Stimulated activated CD8-positive, alpha-beta memory T cell treated with anti-CD3 and anti-CD28 coated beads, Interleukin-4, amount 100 ng/mL, for 48 hours (primary cell): Measurements from ENCODE around the gene KAZALD1.
A peak's percentile ranks its signal among the peaks of the same experiment; 100 is the strongest.

Experiments used
- DNase-seq: peaks from one replicate; pipeline ENCODE4 v3.0.0-alpha.2; 2020

The KAZALD1 gene

GRCh38 chr10:101070098-101070497 lies 8.3 kb downstream of the KAZALD1 start:
- DNase-seq = no peak

DNA sequence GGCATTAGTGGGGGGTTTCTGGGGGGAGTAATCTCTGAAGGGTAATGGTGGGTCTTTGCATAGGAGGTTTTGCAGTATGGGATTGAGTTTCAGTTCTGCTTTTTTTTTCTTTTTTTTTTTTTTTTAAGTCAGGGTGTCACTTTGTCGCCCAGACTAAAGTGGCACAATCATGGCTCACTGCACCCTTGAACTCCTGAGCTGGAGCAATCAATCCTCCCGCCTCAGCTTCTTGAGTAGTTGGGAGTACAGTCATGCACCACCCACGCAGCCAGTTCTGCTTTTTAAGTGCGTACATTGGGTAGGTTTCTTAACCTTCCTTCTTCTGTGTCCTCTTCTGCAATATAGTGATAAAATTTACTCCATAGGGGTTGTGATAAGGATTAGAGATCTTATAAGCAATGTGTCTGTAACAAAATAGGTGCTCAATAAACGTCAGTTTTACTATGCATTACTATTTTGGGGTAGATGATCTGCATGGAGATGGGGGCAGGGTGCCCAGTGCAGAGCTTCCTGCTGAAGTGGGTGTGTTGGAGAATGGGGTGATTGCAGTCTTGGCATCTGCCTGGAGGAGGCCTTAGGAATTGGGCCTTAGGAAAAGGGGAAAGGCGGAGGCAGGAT lies 9.6 kb downstream of the KAZALD1 start:
- peak; percentile 61 for DNase-seq

DNA sequence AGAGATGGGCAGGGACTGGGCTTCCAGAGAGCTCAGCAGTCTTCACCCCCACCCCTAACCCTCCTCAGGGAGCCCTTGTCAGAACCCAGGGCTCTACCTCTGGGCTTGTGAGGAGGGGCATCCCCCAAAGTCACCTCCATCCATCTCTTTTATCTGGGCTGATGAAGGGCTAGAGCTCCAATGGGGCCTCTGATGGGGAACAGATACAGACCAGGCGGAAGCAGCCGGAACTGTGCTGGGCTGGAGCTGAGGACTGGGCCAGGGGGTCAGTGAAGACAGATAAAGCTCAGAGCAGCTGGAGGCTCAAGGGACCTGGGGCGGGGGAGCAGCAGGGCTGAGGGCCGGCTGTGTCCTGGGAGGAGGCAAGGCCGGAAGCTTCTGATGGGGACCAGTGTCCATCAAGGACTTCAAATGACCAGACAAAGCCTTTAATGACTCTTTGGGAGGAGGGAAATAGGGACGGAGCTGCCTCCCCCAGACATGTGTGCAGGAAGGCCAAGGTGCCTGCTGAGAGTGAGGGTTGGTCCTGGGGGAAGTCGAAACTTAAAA lies 10.2 kb downstream of the KAZALD1 start:
- DNase-seq = no peak

DNA sequence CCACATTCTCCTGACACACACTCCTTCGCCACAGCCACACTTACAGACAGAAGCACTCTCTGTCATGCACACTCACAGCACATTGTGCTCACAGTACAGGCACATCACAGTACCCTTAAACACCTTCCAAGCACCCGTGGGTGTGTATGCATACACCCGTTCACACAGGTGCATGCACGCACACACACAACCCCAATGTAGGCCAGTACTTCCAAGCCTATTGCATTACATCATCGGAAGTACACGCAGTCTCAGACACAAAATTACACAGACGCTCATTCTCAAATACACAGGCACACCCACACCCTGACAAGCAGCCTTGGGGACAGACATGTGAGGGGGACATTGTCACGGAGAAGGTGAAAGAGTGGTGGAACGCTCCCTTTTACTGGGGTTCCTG lies 11.1 kb downstream of the KAZALD1 start:
- DNase-seq = no peak

GRCh38 chr10:101073631-101074030 lies 11.8 kb downstream of the KAZALD1 start:
- no peak for DNase-seq

DNA sequence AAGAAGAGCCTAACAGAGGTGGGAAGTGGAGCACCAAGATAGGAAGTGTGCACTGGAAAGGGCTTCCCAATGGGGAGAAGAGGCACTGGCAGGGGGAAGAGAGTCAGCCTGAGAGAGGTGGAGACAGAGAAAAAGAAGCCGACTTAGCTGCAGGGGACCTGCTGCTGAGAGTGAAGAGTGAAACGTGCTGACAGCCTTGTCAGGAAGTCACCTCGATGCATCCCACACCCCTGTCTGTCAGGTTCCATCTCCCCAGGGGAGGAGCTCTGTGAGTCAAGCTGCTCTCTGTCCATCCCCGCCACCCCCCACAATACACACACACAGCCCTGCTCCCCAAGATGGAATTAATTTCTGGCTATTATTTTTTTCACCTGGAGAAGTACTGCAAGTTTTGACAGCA lies 14.0 kb downstream of the KAZALD1 start:
- DNase-seq = no peak

DNA sequence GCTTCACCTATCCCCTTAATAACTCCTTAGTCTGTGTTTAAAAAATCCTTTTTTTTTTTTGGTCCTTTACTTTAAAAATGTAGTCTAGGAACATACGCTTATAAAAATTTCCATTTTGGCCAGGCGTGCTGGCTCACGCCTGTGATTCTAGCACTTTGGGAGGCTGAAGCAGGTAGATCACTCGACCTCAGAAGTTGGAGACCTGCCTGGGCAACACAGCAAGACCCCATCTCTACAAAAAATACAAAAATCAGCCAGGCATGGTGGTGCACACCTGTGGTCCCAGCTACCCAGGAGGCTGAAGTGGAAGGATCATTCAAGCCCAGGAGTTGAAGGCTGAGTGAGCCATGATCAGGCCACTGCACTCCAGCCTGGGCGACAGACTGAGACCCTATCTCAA lies 14.8 kb downstream of the KAZALD1 start:
- DNase-seq = no peak

- DNase-seq = no peak
These were observed 18.1 kb downstream of the KAZALD1 start for GRCh38 chr10:101079874-101080273.

GRCh38 chr10:101080933-101081931 lies 19.4 kb downstream of the KAZALD1 start:
- no peak for DNase-seq

GRCh38 chr10:101085846-101086245 lies 24.1 kb downstream of the KAZALD1 start:
- DNase-seq = no peak

GRCh38 chr10:101087376-101087775 lies 25.6 kb downstream of the KAZALD1 start:
- no peak for DNase-seq

- DNase-seq = no peak
These were observed 26.2 kb downstream of the KAZALD1 start for GRCh38 chr10:101087965-101088364.

DNA sequence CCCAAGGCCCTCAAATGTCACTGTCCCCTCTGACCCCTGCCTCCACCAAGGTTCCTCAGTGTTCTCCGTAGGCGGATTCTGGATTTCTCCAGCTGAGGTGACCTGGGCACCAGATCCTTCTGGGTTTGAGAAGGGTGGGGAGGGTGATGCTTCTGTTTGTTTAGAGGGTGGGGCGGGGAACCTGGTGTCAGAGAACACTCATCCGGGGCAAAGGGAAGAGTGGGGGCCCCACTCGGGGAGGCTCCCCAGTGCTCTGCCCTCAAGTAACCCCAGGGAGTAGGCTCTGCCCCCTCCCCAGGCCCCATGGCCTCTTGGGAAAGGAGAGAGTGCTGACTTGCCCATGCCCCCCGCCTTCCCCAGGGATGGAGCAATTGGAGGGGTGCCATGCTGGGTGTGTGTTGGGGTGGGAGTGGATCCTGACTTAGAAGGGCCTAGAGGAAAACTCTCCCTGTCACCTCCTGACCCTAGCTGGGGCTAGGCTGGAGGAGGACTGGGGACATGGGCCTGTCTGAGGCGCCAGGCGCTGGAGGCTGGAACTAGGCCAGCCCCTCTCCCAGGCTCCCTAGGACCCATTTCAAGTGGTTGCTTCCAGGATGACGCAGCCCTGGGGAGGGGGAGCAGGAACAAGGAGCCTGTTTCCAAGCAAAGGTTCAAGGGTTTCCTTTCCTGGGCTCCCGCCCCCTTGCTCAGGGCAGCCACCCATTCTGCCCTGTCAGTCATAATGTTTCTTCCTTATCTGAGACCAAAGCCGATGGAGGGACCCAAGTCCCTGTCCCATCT lies 27.9 kb downstream of the KAZALD1 start:
- no peak for DNase-seq

- DNase-seq = no peak
These were observed 28.8 kb downstream of the KAZALD1 start for GRCh38 chr10:101090597-101090996.

DNA sequence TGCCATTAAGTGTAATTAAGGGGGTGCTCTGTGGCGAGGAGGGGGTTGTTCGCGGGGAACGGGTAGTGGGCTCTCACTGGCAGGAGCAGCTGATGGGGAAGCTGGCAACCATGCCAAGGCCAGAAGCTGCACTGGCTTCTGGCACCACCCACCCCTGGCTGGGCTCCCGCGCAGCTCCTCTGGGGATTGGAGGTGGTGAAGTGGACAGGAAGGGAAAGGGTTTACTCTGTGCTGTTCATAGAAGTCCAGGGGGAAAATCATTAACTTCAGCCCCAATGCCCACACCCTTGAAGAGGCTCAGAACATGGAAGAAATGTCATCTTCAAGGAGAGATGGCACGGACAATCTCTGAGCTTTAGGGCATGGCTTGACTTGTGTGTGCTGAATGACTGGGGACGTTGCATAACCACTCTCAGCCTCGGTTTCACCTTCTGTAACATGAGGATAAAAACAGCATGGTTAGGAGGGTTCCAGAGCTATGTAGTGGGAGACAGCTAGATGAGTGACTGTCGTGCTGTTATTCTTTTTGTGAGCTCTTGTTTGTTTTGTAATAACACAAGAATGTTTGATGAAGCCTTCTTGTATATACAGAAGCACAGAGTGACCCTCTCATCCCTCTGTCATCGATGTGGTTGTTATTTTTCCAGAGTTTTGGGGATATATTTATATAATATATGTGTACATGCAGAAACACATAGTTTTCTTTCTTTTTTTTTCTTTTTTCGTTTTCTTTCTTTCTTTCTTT lies 29.9 kb downstream of the KAZALD1 start:
- DNase-seq = no peak

GRCh38 chr10:101092881-101093354 lies 31.1 kb downstream of the KAZALD1 start:
- DNase-seq = no peak

DNA sequence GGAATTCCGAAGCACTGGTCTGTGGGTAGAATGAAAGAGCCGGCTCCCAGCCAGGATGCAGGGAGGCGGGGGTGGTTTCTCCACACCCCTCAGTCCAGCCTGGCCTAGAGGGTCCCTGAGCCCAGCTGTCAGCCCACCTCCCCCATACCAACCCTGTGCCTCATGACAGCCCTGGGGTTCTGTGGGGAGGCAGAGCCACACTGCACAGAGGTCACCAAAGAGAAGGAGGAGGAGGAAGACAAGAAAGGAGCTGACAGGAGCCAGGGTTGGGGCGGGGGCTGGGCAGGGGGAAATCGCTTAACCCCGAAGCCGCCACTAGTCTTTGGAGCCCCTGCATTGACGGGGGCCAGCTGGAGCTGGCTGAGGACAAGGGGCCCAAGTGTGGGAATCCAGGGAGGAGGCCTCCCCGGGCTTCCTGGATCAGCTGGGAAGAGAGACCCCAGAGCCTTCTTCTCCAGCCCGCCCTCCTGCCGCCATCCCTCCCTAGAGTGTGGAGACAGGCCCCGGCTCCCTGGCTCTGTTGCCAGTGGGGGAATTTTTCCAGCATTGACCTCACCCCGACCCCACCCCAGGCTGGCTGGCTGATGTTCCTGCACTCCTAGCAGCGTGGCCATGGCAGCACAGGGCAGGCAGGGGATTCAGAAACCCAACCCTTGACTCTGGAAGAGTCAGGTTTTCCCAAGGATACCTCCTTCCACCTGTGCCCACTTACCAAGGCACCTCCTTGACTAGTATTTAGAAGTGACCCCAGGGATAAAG lies 32.5 kb downstream of the KAZALD1 start:
- DNase-seq = no peak

DNA sequence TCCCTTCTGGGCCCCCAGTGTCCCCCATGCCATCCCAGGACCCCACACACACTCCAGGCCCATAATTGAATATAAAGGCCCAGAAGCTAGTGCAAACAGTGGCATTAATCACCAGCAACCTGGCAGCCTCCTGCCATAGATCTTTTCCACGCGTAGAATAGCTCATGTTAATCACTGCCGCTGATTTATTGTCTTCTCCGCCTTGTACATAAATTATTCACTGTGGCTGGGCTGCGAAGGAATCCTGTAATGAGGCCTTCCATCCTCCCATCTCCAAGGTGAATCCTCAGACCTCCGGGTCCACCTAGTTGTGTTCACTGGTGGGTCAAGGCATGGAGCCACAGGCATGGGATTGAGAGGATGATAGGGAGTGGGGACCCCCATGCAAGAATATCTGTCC lies 33.2 kb downstream of the KAZALD1 start:
- no peak for DNase-seq

GRCh38 chr10:101095550-101096213 lies 33.9 kb downstream of the KAZALD1 start:
- DNase-seq = peak; percentile 86

DNA sequence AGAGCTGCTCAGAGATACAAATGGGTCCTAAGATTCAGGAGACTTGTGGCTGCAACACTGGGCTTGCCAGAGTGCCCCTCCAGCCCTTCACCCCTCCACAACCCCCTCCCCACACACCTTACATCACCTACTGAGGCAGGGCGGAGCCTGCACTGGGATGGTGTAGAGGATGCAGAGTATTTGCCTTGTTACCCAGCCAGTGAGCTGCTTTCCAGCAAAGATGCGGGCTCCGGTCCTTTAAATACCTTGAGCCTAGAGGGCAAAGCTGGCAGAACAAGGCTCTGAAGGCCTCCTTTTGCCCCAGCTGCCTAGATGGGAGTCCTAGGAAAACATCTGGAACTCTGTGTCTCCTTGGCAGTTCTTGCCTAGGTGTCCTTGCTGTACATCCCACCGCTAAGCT lies 34.6 kb downstream of the KAZALD1 start:
- no peak for DNase-seq

GRCh38 chr10:101097881-101098280 lies 36.1 kb downstream of the KAZALD1 start:
- DNase-seq = no peak
